ENCODE data around the gene TMEM205. TPM values are rescaled to one million over a fixed set of nuclear protein-coding genes. Genes with fewer than 3 reads are reported as not detected.

TMEM205 gene
- 85.8 TPM for polyA plus RNA-seq (2013, experiment 1 of 2)
- 83.6 TPM for polyA plus RNA-seq (2013, experiment 2 of 2)

- H4K5ac ChIP-seq (ENCODE audit: low read length): no peak within 1 kb of the TSS
- H3K4me2 ChIP-seq (ENCODE audit: low read length): peak within 1 kb of the TSS; percentile 86
- H3K56ac ChIP-seq (ENCODE audit: low read length): peak within 1 kb of the TSS; percentile 91
- no peak within 1 kb of the TSS for H2AK5ac ChIP-seq (ENCODE audit: low read length)
- WGBS (ENCODE audit: extremely low coverage, insufficient coverage, low lambda C conversion rate): no CpG with 5 or more reads among the region's 50 CpGs
- no peak within 1 kb of the TSS for H2BK5ac ChIP-seq (ENCODE audit: low read length)
- no peak within 1 kb of the TSS for H4K8ac ChIP-seq (ENCODE audit: low read depth, low read length)
- peak within 1 kb of the TSS; percentile 85 for H3K9ac ChIP-seq (ENCODE audit: low read length)
- no peak within 1 kb of the TSS for H2BK15ac ChIP-seq (replicated peaks; ENCODE audit: low read depth)
- H2BK120ac ChIP-seq (ENCODE audit: low read depth, low read length): no peak within 1 kb of the TSS
- no peaks in the 10 kb centered on the region for H3K36me3 ChIP-seq (ENCODE audit: control insufficient read depth, insufficient read depth, low read length)
- no peaks in the 10 kb centered on the region for H3K79me2 ChIP-seq (ENCODE audit: control insufficient read depth, insufficient read depth, low read length)
- peak within 1 kb of the TSS; percentile 57 for H3K23ac ChIP-seq (ENCODE audit: low read length)
- no peak within 1 kb of the TSS for H3K18ac ChIP-seq (ENCODE audit: low read length)
- H3K27me3 ChIP-seq (ENCODE audit: insufficient read depth, low read length, poor library complexity): no peaks in the 10 kb centered on the region
- peak within 1 kb of the TSS; percentile 43 for H3K27ac ChIP-seq (ENCODE audit: low read depth, low read length)
- H3K4me1 ChIP-seq (ENCODE audit: control insufficient read depth, low read depth, low read length): peaks cover 6% of the 10 kb centered on the region
- H3K4ac ChIP-seq (ENCODE audit: low read depth, low read length): no peak within 1 kb of the TSS
- H3K4me3 ChIP-seq (ENCODE audit: low read length): peak within 1 kb of the TSS; percentile 88
- DNase-seq: peak; percentile 100
- H3K79me1 ChIP-seq (ENCODE audit: low read length): peaks cover 2% of the 10 kb centered on the region
These were observed at the start of gene TMEM205, which contains the start of gene CCDC159 for GRCh38 chr19:11346104-11346940. TMEM205 (minus strand) TSS chr19:11346268; CDS start chr19:11345619, 649 bp downstream. CCDC159 (plus strand) TSS chr19:11346519; CDS start chr19:11346607, 88 bp downstream.

GRCh38 chr19:11390933-11391680 lies 45.0 kb upstream of the TMEM205 start:
- Histone ChIP-seq H3K4ac (ENCODE audit: low read depth, low read length) (no peak overlapping the region), H3K4me3 (ENCODE audit: low read length) (no peak overlapping the region), H3K27ac (ENCODE audit: low read depth, low read length) (no peak overlapping the region), H3K56ac (ENCODE audit: low read length) (no peak overlapping the region), H2BK15ac (replicated peaks; ENCODE audit: low read depth) (no peak overlapping the region), H3K79me1 (ENCODE audit: low read length) (no peaks in the 10 kb centered on the region), H4K8ac (ENCODE audit: low read depth, low read length) (no peak overlapping the region), H3K79me2 (ENCODE audit: control insufficient read depth, insufficient read depth, low read length) (no peaks in the 10 kb centered on the region), H3K23ac (ENCODE audit: low read length) (no peak overlapping the region), H4K5ac (ENCODE audit: low read length) (no peak overlapping the region), H3K36me3 (ENCODE audit: control insufficient read depth, insufficient read depth, low read length) (no peaks in the 10 kb centered on the region), H3K9ac (ENCODE audit: low read length) (no peak overlapping the region), H3K18ac (ENCODE audit: low read length) (no peak overlapping the region), H2AK5ac (ENCODE audit: low read length) (no peak overlapping the region), H3K4me1 (ENCODE audit: control insufficient read depth, low read depth, low read length) (peaks cover 2% of the 10 kb centered on the region), H2BK5ac (ENCODE audit: low read length) (no peak overlapping the region), H3K27me3 (ENCODE audit: insufficient read depth, low read length, poor library complexity) (no peaks in the 10 kb centered on the region), H3K4me2 (ENCODE audit: low read length) (no peak overlapping the region), H2BK120ac (ENCODE audit: low read depth, low read length) (no peak overlapping the region)
- peak; percentile 36 for DNase-seq
- WGBS (ENCODE audit: extremely low coverage, insufficient coverage, low lambda C conversion rate): no CpG with 5 or more reads among the region's 4 CpGs

GRCh38 chr19:11390359-11390758 lies 44.3 kb upstream of the TMEM205 start:
- H3K56ac ChIP-seq (ENCODE audit: low read length): no peak overlapping the region
- no peak overlapping the region for H3K4ac ChIP-seq (ENCODE audit: low read depth, low read length)
- no peak overlapping the region for H3K23ac ChIP-seq (ENCODE audit: low read length)
- H4K8ac ChIP-seq (ENCODE audit: low read depth, low read length): no peak overlapping the region
- no peak overlapping the region for H3K18ac ChIP-seq (ENCODE audit: low read length)
- DNase-seq: no peak
- H3K27me3 ChIP-seq (ENCODE audit: insufficient read depth, low read length, poor library complexity): no peaks in the 10 kb centered on the region
- H4K5ac ChIP-seq (ENCODE audit: low read length): no peak overlapping the region
- no CpG with 5 or more reads among the region's 2 CpGs for WGBS (ENCODE audit: extremely low coverage, insufficient coverage, low lambda C conversion rate)
- no peak overlapping the region for H3K9ac ChIP-seq (ENCODE audit: low read length)
- no peak overlapping the region for H3K27ac ChIP-seq (ENCODE audit: low read depth, low read length)
- H3K4me1 ChIP-seq (ENCODE audit: control insufficient read depth, low read depth, low read length): peaks cover 2% of the 10 kb centered on the region
- no peak overlapping the region for H3K4me3 ChIP-seq (ENCODE audit: low read length)
- H2BK120ac ChIP-seq (ENCODE audit: low read depth, low read length): no peak overlapping the region
- H2AK5ac ChIP-seq (ENCODE audit: low read length): no peak overlapping the region
- H3K4me2 ChIP-seq (ENCODE audit: low read length): no peak overlapping the region
- no peaks in the 10 kb centered on the region for H3K36me3 ChIP-seq (ENCODE audit: control insufficient read depth, insufficient read depth, low read length)
- no peak overlapping the region for H2BK15ac ChIP-seq (replicated peaks; ENCODE audit: low read depth)
- H2BK5ac ChIP-seq (ENCODE audit: low read length): no peak overlapping the region
- H3K79me1 ChIP-seq (ENCODE audit: low read length): no peaks in the 10 kb centered on the region
- H3K79me2 ChIP-seq (ENCODE audit: control insufficient read depth, insufficient read depth, low read length): no peaks in the 10 kb centered on the region

GRCh38 chr19:11387162-11388034 lies 41.3 kb upstream of the TMEM205 start:
- no peak for DNase-seq
- no peak overlapping the region for H3K4me3 ChIP-seq (ENCODE audit: low read length)
- H4K5ac ChIP-seq (ENCODE audit: low read length): no peak overlapping the region
- H3K9ac ChIP-seq (ENCODE audit: low read length): no peak overlapping the region
- no peak overlapping the region for H2BK5ac ChIP-seq (ENCODE audit: low read length)
- H3K23ac ChIP-seq (ENCODE audit: low read length): no peak overlapping the region
- H2BK15ac ChIP-seq (replicated peaks; ENCODE audit: low read depth): no peak overlapping the region
- H3K27me3 ChIP-seq (ENCODE audit: insufficient read depth, low read length, poor library complexity): no peaks in the 10 kb centered on the region
- H3K79me2 ChIP-seq (ENCODE audit: control insufficient read depth, insufficient read depth, low read length): no peaks in the 10 kb centered on the region
- no peak overlapping the region for H2BK120ac ChIP-seq (ENCODE audit: low read depth, low read length)
- H2AK5ac ChIP-seq (ENCODE audit: low read length): no peak overlapping the region
- H3K79me1 ChIP-seq (ENCODE audit: low read length): no peaks in the 10 kb centered on the region
- H4K8ac ChIP-seq (ENCODE audit: low read depth, low read length): no peak overlapping the region
- H3K4ac ChIP-seq (ENCODE audit: low read depth, low read length): no peak overlapping the region
- no peak overlapping the region for H3K27ac ChIP-seq (ENCODE audit: low read depth, low read length)
- H3K36me3 ChIP-seq (ENCODE audit: control insufficient read depth, insufficient read depth, low read length): no peaks in the 10 kb centered on the region
- no CpG with 5 or more reads among the region's 19 CpGs for WGBS (ENCODE audit: extremely low coverage, insufficient coverage, low lambda C conversion rate)
- no peak overlapping the region for H3K4me2 ChIP-seq (ENCODE audit: low read length)
- H3K4me1 ChIP-seq (ENCODE audit: control insufficient read depth, low read depth, low read length): no peaks in the 10 kb centered on the region
- no peak overlapping the region for H3K56ac ChIP-seq (ENCODE audit: low read length)
- no peak overlapping the region for H3K18ac ChIP-seq (ENCODE audit: low read length)

- Histone ChIP-seq H3K4ac (ENCODE audit: low read depth, low read length) (no peak overlapping the region), H3K79me2 (ENCODE audit: control insufficient read depth, insufficient read depth, low read length) (no peaks in the 10 kb centered on the region), H2BK5ac (ENCODE audit: low read length) (no peak overlapping the region), H3K56ac (ENCODE audit: low read length) (peak overlapping the region; percentile 34), H3K27ac (ENCODE audit: low read depth, low read length) (no peak overlapping the region), H3K18ac (ENCODE audit: low read length) (no peak overlapping the region), H4K5ac (ENCODE audit: low read length) (no peak overlapping the region), H2BK120ac (ENCODE audit: low read depth, low read length) (no peak overlapping the region), H3K23ac (ENCODE audit: low read length) (no peak overlapping the region), H3K79me1 (ENCODE audit: low read length) (no peaks in the 10 kb centered on the region), H3K4me2 (ENCODE audit: low read length) (no peak overlapping the region), H2AK5ac (ENCODE audit: low read length) (no peak overlapping the region), H3K36me3 (ENCODE audit: control insufficient read depth, insufficient read depth, low read length) (no peaks in the 10 kb centered on the region), H2BK15ac (replicated peaks; ENCODE audit: low read depth) (no peak overlapping the region), H3K27me3 (ENCODE audit: insufficient read depth, low read length, poor library complexity) (no peaks in the 10 kb centered on the region), H3K9ac (ENCODE audit: low read length) (no peak overlapping the region), H3K4me1 (ENCODE audit: control insufficient read depth, low read depth, low read length) (no peaks in the 10 kb centered on the region), H4K8ac (ENCODE audit: low read depth, low read length) (no peak overlapping the region), H3K4me3 (ENCODE audit: low read length) (no peak overlapping the region)
- no CpG with 5 or more reads among the region's 5 CpGs for WGBS (ENCODE audit: extremely low coverage, insufficient coverage, low lambda C conversion rate)
- no peak for DNase-seq
These were observed 38.7 kb upstream of the TMEM205 start for GRCh38 chr19:11384778-11385129.
